ENCODE data around the gene VTN. TPM values are rescaled to one million over a fixed set of nuclear protein-coding genes. Genes with fewer than 3 reads are reported as not detected.

VTN gene
- total RNA-seq, result not detected

GRCh38 chr17:28370035-28370743 is at the start of gene VTN:
TSS of gene VTN (minus strand) at chr17:28370307. CDS start at chr17:28370203, 104 bp downstream.
- Mint-ChIP-seq H3K27ac (peak within 1 kb of the TSS; percentile 78), H3K4me3 (peak within 1 kb of the TSS; percentile 79), H3K36me3 (no peaks in the 10 kb centered on the region), H3K9me3 (no peaks in the 10 kb centered on the region), H3K27me3 (no peaks in the 10 kb centered on the region), H3K4me1 (ENCODE audit: low read depth) (peaks cover 16% of the 10 kb centered on the region)
- ChIA-PET CTCF (interaction anchor here (0.8 to 1.2 kb wide), 2 partner anchors 47 to 136 kb away, joined by 3 to 4 read pairs; no protein-coding TSS in a partner anchor), POLR2A (interaction anchor here (1.2 to 2.6 kb wide), 3 partner anchors 13 to 201 kb away, joined by 4 to 12 read pairs (median 8); partner anchors contain the start of genes IFT20, PIGS, POLDIP2 and TNFAIP1)
- no peak for DNase-seq
- intact Hi-C loops (cut with micrococcal nuclease), result no loop called here

- intact Hi-C loops (cut with micrococcal nuclease), result loop anchor here (2.0 to 10.0 kb wide), 2 partner anchors 32 to 182 kb away; no protein-coding TSS in a partner anchor
- Mint-ChIP-seq H3K9me3 (no peaks in the 10 kb centered on the region), H3K4me3 (no peak overlapping the region), H3K27me3 (peaks cover 3% of the 10 kb centered on the region), H3K4me1 (ENCODE audit: low read depth) (no peaks in the 10 kb centered on the region), H3K36me3 (no peaks in the 10 kb centered on the region), H3K27ac (no peak overlapping the region)
- peak; percentile 65 for DNase-seq
- ChIA-PET CTCF (interaction anchor here (0.6 to 3.1 kb wide), 35 partner anchors 8 to 264 kb away, joined by 3 to 28 read pairs (median 5); partner anchors contain the start of genes IFT20, POLDIP2, SLC46A1 and TNFAIP1), POLR2A (no interaction called here)
Observed at GRCh38 chr17:28416703-28417311, 46.7 kb upstream of the VTN start.

GRCh38 chr17:28415886-28416285 is 45.8 kb upstream of the VTN start:
- Mint-ChIP-seq H3K27ac (no peak overlapping the region), H3K4me3 (no peak overlapping the region), H3K4me1 (ENCODE audit: low read depth) (no peaks in the 10 kb centered on the region), H3K27me3 (peaks cover 3% of the 10 kb centered on the region), H3K9me3 (no peaks in the 10 kb centered on the region), H3K36me3 (no peaks in the 10 kb centered on the region)
- DNase-seq, result no peak
- intact Hi-C loops (cut with micrococcal nuclease), result loop anchor here (2.0 to 10.0 kb wide), 2 partner anchors 31 to 181 kb away; no protein-coding TSS in a partner anchor
- POLR2A ChIA-PET, result no interaction called here
- CTCF ChIA-PET, result interaction anchor here (0.9 to 3.1 kb wide), 19 partner anchors 9 to 184 kb away, joined by 3 to 28 read pairs (median 5); partner anchors contain the start of gene SLC46A1

GRCh38 chr17:28413804-28414203 is 43.7 kb upstream of the VTN start:
- H3K4me1 Mint-ChIP-seq (ENCODE audit: low read depth), result no peaks in the 10 kb centered on the region
- H3K27ac Mint-ChIP-seq, result no peak overlapping the region
- H3K4me3 Mint-ChIP-seq, result no peak overlapping the region
- ChIA-PET POLR2A (no interaction called here), CTCF (interaction anchor here (1.0 kb wide), 1 partner anchor 9 kb away, joined by 3 read pairs; no protein-coding TSS in a partner anchor)
- intact Hi-C loops (cut with micrococcal nuclease), result loop anchor here (10.0 kb wide), 1 partner anchor 179 kb away; no protein-coding TSS in a partner anchor
- no peaks in the 10 kb centered on the region for H3K36me3 Mint-ChIP-seq
- no peaks in the 10 kb centered on the region for H3K9me3 Mint-ChIP-seq
- DNase-seq, result no peak
- H3K27me3 Mint-ChIP-seq, result peaks cover 2% of the 10 kb centered on the region

GRCh38 chr17:28412099-28412498 is 42.0 kb upstream of the VTN start:
- intact Hi-C loops (cut with micrococcal nuclease), result loop anchor here (10.0 kb wide), 1 partner anchor 177 kb away; no protein-coding TSS in a partner anchor
- no peaks in the 10 kb centered on the region for H3K9me3 Mint-ChIP-seq

GRCh38 chr17:28407974-28408306 is 37.8 kb upstream of the VTN start:
- intact Hi-C loops (cut with micrococcal nuclease), result no loop called here
- ChIA-PET POLR2A (no interaction called here), CTCF (interaction anchor here (1.1 to 5.3 kb wide), 2 partner anchors 8 to 9 kb away, joined by 3 to 26 read pairs; no protein-coding TSS in a partner anchor)
- H3K27ac Mint-ChIP-seq, result no peak overlapping the region
- DNase-seq, result no peak
- peaks cover 2% of the 10 kb centered on the region for H3K27me3 Mint-ChIP-seq
- peaks cover 7% of the 10 kb centered on the region for H3K4me1 Mint-ChIP-seq (ENCODE audit: low read depth)
- no peak overlapping the region for H3K4me3 Mint-ChIP-seq
- H3K9me3 Mint-ChIP-seq, result no peaks in the 10 kb centered on the region
- H3K36me3 Mint-ChIP-seq, result no peaks in the 10 kb centered on the region

More at GRCh38 chr17:28412099-28412498, 42.0 kb upstream of the VTN start:
- Mint-ChIP-seq H3K36me3 (no peaks in the 10 kb centered on the region), H3K27me3 (peaks cover 2% of the 10 kb centered on the region), H3K4me1 (ENCODE audit: low read depth) (no peaks in the 10 kb centered on the region), H3K27ac (no peak overlapping the region), H3K4me3 (no peak overlapping the region)
- ChIA-PET CTCF (no interaction called here), POLR2A (no interaction called here)
- no peak for DNase-seq

GRCh38 chr17:28407130-28407973 is 37.2 kb upstream of the VTN start:
- POLR2A ChIA-PET, result no interaction called here
- Mint-ChIP-seq H3K4me1 (ENCODE audit: low read depth) (peaks cover 7% of the 10 kb centered on the region), H3K9me3 (no peaks in the 10 kb centered on the region), H3K36me3 (no peaks in the 10 kb centered on the region), H3K4me3 (no peak overlapping the region), H3K27ac (no peak overlapping the region), H3K27me3 (peaks cover 2% of the 10 kb centered on the region)
- DNase-seq, result no peak
- intact Hi-C loops (cut with micrococcal nuclease), result no loop called here
- CTCF ChIA-PET, result interaction anchor here (5.3 kb wide), 1 partner anchor 9 kb away, joined by 26 read pairs; no protein-coding TSS in a partner anchor

- peaks cover 13% of the 10 kb centered on the region for H3K4me1 Mint-ChIP-seq (ENCODE audit: low read depth)
- ChIA-PET POLR2A (interaction anchor here (1.1 kb wide), 1 partner anchor 15 kb away, joined by 4 read pairs; no protein-coding TSS in a partner anchor), CTCF (interaction anchor here (5.3 kb wide), 1 partner anchor 10 kb away, joined by 26 read pairs; no protein-coding TSS in a partner anchor)
- H3K36me3 Mint-ChIP-seq, result no peaks in the 10 kb centered on the region
- peaks cover 2% of the 10 kb centered on the region for H3K27me3 Mint-ChIP-seq
- peak overlapping the region; percentile 70 for H3K4me3 Mint-ChIP-seq
- H3K9me3 Mint-ChIP-seq, result no peaks in the 10 kb centered on the region
- no peak for DNase-seq
- intact Hi-C loops (cut with micrococcal nuclease), result no loop called here
- H3K27ac Mint-ChIP-seq, result no peak overlapping the region
Observed at GRCh38 chr17:28406473-28406814, 36.3 kb upstream of the VTN start.

- Mint-ChIP-seq H3K27ac (no peak within 1 kb of the TSS), H3K4me3 (peak within 1 kb of the TSS; percentile 75)
- POLR2A ChIA-PET, result interaction anchor here (1.0 to 1.1 kb wide), 2 partner anchors 15 to 49 kb away, joined by 3 to 4 read pairs; partner anchors contain the start of gene POLDIP2
Observed at GRCh38 chr17:28405632-28406472, 35.7 kb upstream of the VTN start, which contains the start of gene SLC46A1. TSS of gene SLC46A1 (minus strand) at chr17:28406212. CDS start at chr17:28406114, 98 bp downstream.

GRCh38 chr17:28404812-28405570 is 34.9 kb upstream of the VTN start:
- Mint-ChIP-seq H3K4me1 (ENCODE audit: low read depth) (peaks cover 13% of the 10 kb centered on the region), H3K4me3 (peak overlapping the region; percentile 75), H3K36me3 (no peaks in the 10 kb centered on the region), H3K9me3 (no peaks in the 10 kb centered on the region), H3K27me3 (peaks cover 2% of the 10 kb centered on the region), H3K27ac (no peak overlapping the region)
- ChIA-PET POLR2A (interaction anchor here (1.0 kb wide), 1 partner anchor 48 kb away, joined by 3 read pairs; the partner anchor contains the start of gene POLDIP2), CTCF (interaction anchor here (0.9 to 5.3 kb wide), 5 partner anchors 10 to 154 kb away, joined by 3 to 26 read pairs (median 3); no protein-coding TSS in a partner anchor)
- no peak for DNase-seq
- intact Hi-C loops (cut with micrococcal nuclease), result no loop called here

More at GRCh38 chr17:28405632-28406472, 35.7 kb upstream of the VTN start, which contains the start of gene SLC46A1:
- Mint-ChIP-seq H3K4me1 (ENCODE audit: low read depth) (peaks cover 13% of the 10 kb centered on the region), H3K9me3 (no peaks in the 10 kb centered on the region), H3K36me3 (no peaks in the 10 kb centered on the region), H3K27me3 (peaks cover 2% of the 10 kb centered on the region)
- CTCF ChIA-PET, result interaction anchor here (0.9 to 5.3 kb wide), 2 partner anchors 11 to 20 kb away, joined by 3 to 26 read pairs; no protein-coding TSS in a partner anchor
- DNase-seq, result peak; percentile 67
- intact Hi-C loops (cut with micrococcal nuclease), result no loop called here
